GM12891 (cell line): ENCODE data around the gene IARS1.

Experiments used
- POLR2A ChIP-seq: IDR thresholded peaks from 2 replicates; pipeline ENCODE4 v1.6.1; 2011; ENCODE audit warnings: low read depth, low read length, control low read depth
- POLR2AphosphoS5 ChIP-seq: IDR thresholded peaks from 2 replicates; pipeline ENCODE4 v1.6.1; 2011; ENCODE audit warnings: low read depth, low read length, control low read depth
- TAF1 ChIP-seq: IDR thresholded peaks from 2 replicates; pipeline ENCODE4 v1.6.1; 2011; ENCODE audit warnings: low read depth, low read length, control low read depth

- TF ChIP-seq POLR2A (no peak), POLR2AphosphoS5 (no peak), TAF1 (no peak)
Measured at GRCh38 chr9:92270511-92270910, 23.0 kb downstream of the IARS1 start.
